Measurements from ENCODE around the gene AFF3. TPM values are rescaled to one million over a fixed set of nuclear protein-coding genes. Genes with fewer than 3 reads are reported as not detected.

AFF3 gene
- total and polyA plus RNA-seq, 8 donors = 1.4 to 78.8 (median 14.7) TPM

DNA sequence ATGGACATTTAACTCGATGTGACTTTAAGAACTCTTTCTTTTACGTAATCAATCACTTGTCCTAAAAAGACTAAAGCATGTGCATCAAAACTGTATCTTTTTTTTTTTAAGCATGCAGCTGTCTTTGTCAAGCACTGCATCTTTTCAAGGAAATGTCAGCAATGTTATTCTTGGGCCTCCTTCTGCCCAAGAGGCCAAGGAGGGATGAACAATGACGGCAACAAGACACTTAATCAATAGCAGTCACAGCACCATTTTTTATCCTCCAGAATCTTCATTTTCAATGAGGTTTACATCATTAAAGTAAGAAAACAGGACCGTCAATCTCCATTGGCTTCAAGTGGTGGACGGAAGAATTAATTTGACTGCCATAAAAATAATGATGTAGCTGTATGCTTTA is 253.8 kb downstream of the AFF3 start:
- Histone ChIP-seq H3K27ac (no peak overlapping the region), H3K4me1 (no peaks in the 10 kb centered on the region), H3K4me3 (no peak overlapping the region), H3K27me3 (no peaks in the 10 kb centered on the region), H3K9me3 (no peaks in the 10 kb centered on the region), H3K36me3 (no peaks in the 10 kb centered on the region)
- intact Hi-C loops (cut with DNase I; ENCODE audit: low total_unique reads) = no loop called here
- 67 to 72% (median 71%) methylated on average over 5 of the region's 5 CpGs for WGBS, 5 donors
- TF ChIP-seq EP300 (IDR thresholded peaks at IDR 0.05) (no peak), POLR2AphosphoS5 (IDR thresholded peaks at IDR 0.05) (no peak), POLR2A (IDR thresholded peaks at IDR 0.05) (no peak), CTCF (IDR thresholded peaks at IDR 0.05) (no peak)
- no peak for DNase-seq

GRCh38 chr2:99886418-99886817 is 256.0 kb downstream of the AFF3 start:
- Histone ChIP-seq H3K4me1 (peaks cover 6 to 16% (median 10%) of the 10 kb centered on the region in 4 donors), H3K27me3 (no peaks in the 10 kb centered on the region), H3K4me3 (no peak overlapping the region), H3K27ac (no peak overlapping the region), H3K36me3 (no peaks in the 10 kb centered on the region), H3K9me3 (no peaks in the 10 kb centered on the region)
- intact Hi-C loops (cut with DNase I; ENCODE audit: low total_unique reads) = no loop called here
- TF ChIP-seq POLR2AphosphoS5 (IDR thresholded peaks at IDR 0.05) (no peak), POLR2A (IDR thresholded peaks at IDR 0.05) (no peak), CTCF (IDR thresholded peaks at IDR 0.05) (no peak), EP300 (IDR thresholded peaks at IDR 0.05) (no peak)
- DNase-seq = no peak
- WGBS, 5 donors = 96 to 98% (median 96%) methylated on average over 3 of the region's 3 CpGs

GRCh38 chr2:99883358-99883757 is 259.0 kb downstream of the AFF3 start:
- no peaks in the 10 kb centered on the region for H3K27me3 ChIP-seq
- no peak overlapping the region for H3K4me3 ChIP-seq
- H3K9me3 ChIP-seq = no peaks in the 10 kb centered on the region
- no peak overlapping the region for H3K27ac ChIP-seq
- 70 to 84% (median 76%) methylated on average over 4 of the region's 4 CpGs for WGBS, 5 donors
- DNase-seq = no peak
- no peaks in the 10 kb centered on the region for H3K36me3 ChIP-seq
- intact Hi-C loops (cut with DNase I; ENCODE audit: low total_unique reads) = no loop called here
- TF ChIP-seq CTCF (IDR thresholded peaks at IDR 0.05) (no peak), POLR2AphosphoS5 (IDR thresholded peaks at IDR 0.05) (no peak), POLR2A (IDR thresholded peaks at IDR 0.05) (no peak), EP300 (IDR thresholded peaks at IDR 0.05) (no peak)
- peaks cover 6 to 22% (median 11%) of the 10 kb centered on the region in 4 donors for H3K4me1 ChIP-seq

GRCh38 chr2:99881901-99882591 is 260.3 kb downstream of the AFF3 start:
- peak in 1 of 2 donors; percentile 80 for DNase-seq
- TF ChIP-seq EP300 (IDR thresholded peaks at IDR 0.05) = no peak
- TF ChIP-seq CTCF (IDR thresholded peaks at IDR 0.05) = no peak
- no peak for TF ChIP-seq POLR2A (IDR thresholded peaks at IDR 0.05)
- TF ChIP-seq POLR2AphosphoS5 (IDR thresholded peaks at IDR 0.05) = no peak
- H3K4me3 ChIP-seq = no peak overlapping the region
- 16 to 36% (median 21%) methylated on average over 5 of the region's 5 CpGs for WGBS, 5 donors
- peaks cover 6 to 22% (median 11%) of the 10 kb centered on the region in 4 donors for H3K4me1 ChIP-seq
- peak overlapping the region in 2 of 5 donors; percentile 14 to 22 for H3K27ac ChIP-seq
- no peaks in the 10 kb centered on the region for H3K9me3 ChIP-seq
- H3K36me3 ChIP-seq = no peaks in the 10 kb centered on the region
- H3K27me3 ChIP-seq = no peaks in the 10 kb centered on the region
- intact Hi-C loops (cut with DNase I; ENCODE audit: low total_unique reads) = no loop called here

Data from stomach (tissue), 9 donors.